ENCODE data around the gene FGD6. TPM values are rescaled to one million over a fixed set of nuclear protein-coding genes. Genes with fewer than 3 reads are reported as not detected.

Gene FGD6
- 10 to 100 TPM; 20.5 to 52.1 (median 24.2) TPM for total RNA-seq
- long read RNA-seq, donor 1, full-length matches to known transcripts: 7 of 21 reads
- long read RNA-seq, donor 1, partial matches to known transcripts: 11 of 21 reads
- long read RNA-seq, donor 1, other reads (novel, unspliced or antisense): 3 of 21 reads
- long read RNA-seq, donor 2, partial matches to known transcripts: 7 of 10 reads
- long read RNA-seq, donor 2, other reads (novel, unspliced or antisense): 3 of 10 reads

DNA sequence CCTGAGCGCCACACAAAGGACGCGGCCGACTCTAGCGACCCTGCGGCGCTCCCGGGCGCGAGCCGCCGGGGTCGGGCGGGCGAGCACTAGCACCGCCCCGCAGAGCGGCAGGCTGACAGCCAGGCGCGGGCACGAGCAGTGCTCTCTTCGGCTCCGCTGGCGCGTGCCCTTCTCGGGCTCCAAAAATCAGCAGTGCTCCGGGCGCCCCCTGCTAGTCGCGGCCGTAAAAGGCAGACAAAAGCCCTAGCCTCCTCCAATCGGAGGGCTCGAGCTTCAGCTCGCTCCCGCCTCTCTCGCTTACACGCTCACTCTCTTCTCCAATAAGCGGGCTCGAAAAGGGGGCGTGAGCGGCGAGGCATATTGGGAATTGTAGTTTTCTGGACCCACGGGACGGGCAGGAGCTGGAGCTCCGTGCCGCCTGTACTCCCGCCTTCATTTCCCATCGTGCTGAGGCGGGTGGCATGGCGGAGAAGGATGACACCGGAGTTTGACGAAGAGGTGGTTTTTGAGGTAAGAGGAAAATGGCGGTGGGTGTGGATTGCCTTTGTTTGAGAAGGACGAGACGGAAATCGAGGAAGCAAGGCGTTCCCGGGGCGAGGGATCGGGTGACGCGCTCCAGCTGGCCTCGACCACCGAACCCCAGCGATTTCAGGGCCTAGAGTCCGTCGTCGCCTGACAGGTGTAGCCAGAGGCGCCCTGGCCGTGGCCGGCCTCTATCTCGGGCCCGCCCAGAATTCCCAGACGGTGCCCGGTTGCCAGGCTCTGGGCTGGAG lies at the start of gene FGD6, which contains the start of gene VEZT:
TSS of gene FGD6 (minus strand) at position 91 of the 773 bp plus-strand sequence. CDS start 227 bp downstream, outside the sequence.
TSS of gene VEZT (plus strand) at position 431 of the 773 bp plus-strand sequence. CDS start at position 475, 44 bp downstream.
- Histone ChIP-seq H3K4me1 (ENCODE audit: low read depth) (peaks cover 10% of the 10 kb centered on the region), H3K36me3 (ENCODE audit: low read depth) (no peaks in the 10 kb centered on the region), H3K4me3 (peak within 1 kb of the TSS; percentile 71), H3K9me3 (no peaks in the 10 kb centered on the region)
- DNase-seq (peak; percentile 99), ATAC-seq (peak; percentile 93)
- TF ChIP-seq, protein P1, sequence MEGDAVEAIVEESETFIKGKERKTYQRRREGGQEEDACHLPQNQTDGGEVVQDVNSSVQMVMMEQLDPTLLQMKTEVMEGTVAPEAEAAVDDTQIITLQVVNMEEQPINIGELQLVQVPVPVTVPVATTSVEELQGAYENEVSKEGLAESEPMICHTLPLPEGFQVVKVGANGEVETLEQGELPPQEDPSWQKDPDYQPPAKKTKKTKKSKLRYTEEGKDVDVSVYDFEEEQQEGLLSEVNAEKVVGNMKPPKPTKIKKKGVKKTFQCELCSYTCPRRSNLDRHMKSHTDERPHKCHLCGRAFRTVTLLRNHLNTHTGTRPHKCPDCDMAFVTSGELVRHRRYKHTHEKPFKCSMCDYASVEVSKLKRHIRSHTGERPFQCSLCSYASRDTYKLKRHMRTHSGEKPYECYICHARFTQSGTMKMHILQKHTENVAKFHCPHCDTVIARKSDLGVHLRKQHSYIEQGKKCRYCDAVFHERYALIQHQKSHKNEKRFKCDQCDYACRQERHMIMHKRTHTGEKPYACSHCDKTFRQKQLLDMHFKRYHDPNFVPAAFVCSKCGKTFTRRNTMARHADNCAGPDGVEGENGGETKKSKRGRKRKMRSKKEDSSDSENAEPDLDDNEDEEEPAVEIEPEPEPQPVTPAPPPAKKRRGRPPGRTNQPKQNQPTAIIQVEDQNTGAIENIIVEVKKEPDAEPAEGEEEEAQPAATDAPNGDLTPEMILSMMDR (IDR thresholded peaks at IDR 0.05): peak; percentile 52
- intact Hi-C loops (cut with DNase I, micrococcal nuclease): no loop called here

DNA sequence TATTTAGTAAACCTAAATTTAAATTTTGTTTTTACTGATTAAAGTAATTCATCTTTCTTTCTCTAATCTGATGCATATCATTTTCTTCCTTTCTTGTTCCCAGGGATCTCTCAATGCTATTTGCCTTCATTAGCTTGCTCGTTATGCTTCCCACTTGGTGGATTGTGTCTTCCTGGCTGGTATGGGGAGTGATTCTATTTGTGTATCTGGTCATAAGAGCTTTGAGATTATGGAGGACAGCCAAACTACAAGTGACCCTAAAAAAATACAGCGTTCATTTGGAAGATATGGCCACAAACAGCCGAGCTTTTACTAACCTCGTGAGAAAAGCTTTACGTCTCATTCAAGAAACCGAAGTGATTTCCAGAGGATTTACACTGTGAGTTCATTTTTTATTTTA lies 49.0 kb upstream of the FGD6 start:
- H3K4me1 ChIP-seq (ENCODE audit: low read depth): no peaks in the 10 kb centered on the region
- DNase-seq: no peak
- H3K4me3 ChIP-seq: no peak overlapping the region
- no peaks in the 10 kb centered on the region for H3K36me3 ChIP-seq (ENCODE audit: low read depth)
- TF ChIP-seq, protein P1 (IDR thresholded peaks at IDR 0.05): no peak
- ATAC-seq: no peak
- no peaks in the 10 kb centered on the region for H3K9me3 ChIP-seq
- intact Hi-C loops (cut with DNase I, micrococcal nuclease): no loop called here

DNA sequence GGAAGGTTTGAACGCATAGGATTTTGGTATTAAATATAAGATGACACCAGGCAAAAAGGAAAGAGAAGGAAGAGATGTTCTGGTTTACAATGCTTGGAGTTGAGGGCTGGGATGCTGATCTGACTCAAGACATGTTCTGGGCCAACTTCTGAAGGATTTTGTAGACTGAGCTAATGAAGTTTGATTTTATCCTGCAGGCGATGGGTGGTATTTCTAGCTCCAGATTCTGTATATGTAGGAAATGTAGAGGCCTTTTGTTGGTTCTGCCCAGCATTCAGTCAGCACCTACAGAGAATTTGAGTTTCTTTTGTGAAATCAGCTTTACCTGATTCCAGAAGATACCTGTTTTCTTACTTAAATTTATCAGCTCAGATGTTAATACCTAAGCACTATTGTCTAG lies 48.5 kb upstream of the FGD6 start:
- no peak for ATAC-seq
- Histone ChIP-seq H3K4me1 (ENCODE audit: low read depth) (no peaks in the 10 kb centered on the region), H3K4me3 (no peak overlapping the region), H3K36me3 (ENCODE audit: low read depth) (no peaks in the 10 kb centered on the region), H3K9me3 (no peaks in the 10 kb centered on the region)
- intact Hi-C loops (cut with DNase I, micrococcal nuclease): no loop called here
- TF ChIP-seq, protein P1 (IDR thresholded peaks at IDR 0.05): no peak
- no peak for DNase-seq

DNA sequence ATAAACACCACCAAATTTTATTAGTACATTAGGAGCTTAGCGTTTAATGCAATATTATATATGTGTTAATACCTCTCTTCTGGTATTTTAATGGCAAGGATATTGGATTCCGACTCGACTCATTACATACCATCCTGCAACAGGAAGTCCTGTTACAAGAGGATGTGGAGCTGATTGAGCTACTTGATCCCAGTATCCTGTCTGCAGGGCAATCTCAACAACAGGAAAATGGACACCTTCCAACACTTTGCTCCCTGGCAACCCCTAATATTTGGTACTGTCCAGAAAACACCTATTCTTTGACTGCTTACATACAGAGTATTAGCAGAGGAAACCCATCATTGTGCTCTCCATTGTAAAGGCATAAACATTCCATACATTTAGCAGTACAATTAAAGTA lies 45.5 kb upstream of the FGD6 start:
- ATAC-seq (no peak), DNase-seq (no peak)
- H3K4me1 ChIP-seq (ENCODE audit: low read depth): no peaks in the 10 kb centered on the region
- intact Hi-C loops (cut with DNase I, micrococcal nuclease): no loop called here
- no peaks in the 10 kb centered on the region for H3K9me3 ChIP-seq
- TF ChIP-seq, protein P1 (IDR thresholded peaks at IDR 0.05): no peak
- no peaks in the 10 kb centered on the region for H3K36me3 ChIP-seq (ENCODE audit: low read depth)
- H3K4me3 ChIP-seq: no peak overlapping the region

DNA sequence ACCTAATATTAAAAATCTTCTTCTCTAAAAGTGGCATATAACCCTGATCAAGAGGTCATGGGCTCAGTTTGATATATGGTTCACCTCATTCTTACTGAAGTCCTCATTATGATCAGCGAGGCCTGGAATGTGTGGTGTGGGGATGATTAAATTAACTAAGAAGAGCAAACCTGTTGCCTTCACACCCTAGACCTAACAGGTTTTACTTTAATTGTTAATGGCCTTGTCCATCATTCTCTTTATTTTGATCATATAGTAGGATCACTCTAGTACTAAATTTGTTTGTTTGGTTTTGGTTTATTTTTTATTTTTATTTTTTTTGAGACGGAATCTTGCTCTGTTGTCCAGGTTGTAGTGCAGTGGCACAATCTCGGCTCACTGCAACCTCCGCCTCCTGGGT lies 43.8 kb upstream of the FGD6 start:
- no peak for ATAC-seq
- DNase-seq: no peak
- Histone ChIP-seq H3K4me3 (no peak overlapping the region), H3K4me1 (ENCODE audit: low read depth) (no peaks in the 10 kb centered on the region), H3K9me3 (no peaks in the 10 kb centered on the region), H3K36me3 (ENCODE audit: low read depth) (no peaks in the 10 kb centered on the region)
- intact Hi-C loops (cut with DNase I, micrococcal nuclease): no loop called here
- TF ChIP-seq, protein P1 (IDR thresholded peaks at IDR 0.05): no peak

All from mucosa of descending colon (tissue), 3 donors.